SJSA1 (cell line): Measurements from ENCODE around the gene FCGR3B. TPM values are rescaled to one million over a fixed set of nuclear protein-coding genes. Genes with fewer than 3 reads are reported as not detected.
"Not testable (repeated sequence)": the region's sequence is repeated elsewhere in the genome, so short reads cannot be mapped to it uniquely, and the experiment has no call there.

ENCODE experiments used
- DNase-seq, 2 experiments: peaks; one replicate each; pipeline ENCODE4 v3.0.0-alpha.2; 2015 to 2020; ENCODE audit warnings: low spot score in 2 of 2, low read depth in 1 of 2
- H3K27ac ChIP-seq: fragments of 250-450 bp; sonication (Bioruptor Pico); 2 replicates; pipeline ENCODE4 v1.5.1; 2020; ENCODE audit warnings: mild to moderate bottlenecking, moderate library complexity
- H3K27me3 ChIP-seq: fragments of 250-450 bp; sonication (Bioruptor Pico); replicated peaks from 2 replicates; pipeline ENCODE4 v1.5.1; 2020; ENCODE audit warnings: mild to moderate bottlenecking, moderate library complexity
- H3K36me3 ChIP-seq: fragments of 250-450 bp; sonication (Bioruptor Pico); 2 replicates; pipeline ENCODE4 v1.5.1; 2020; ENCODE audit warnings: mild to moderate bottlenecking
- H3K4me1 ChIP-seq: fragments of 250-450 bp; sonication (Bioruptor Pico); replicated peaks from 2 replicates; pipeline ENCODE4 v1.6.1; 2021; ENCODE audit warnings: mild to moderate bottlenecking
- H3K4me3 ChIP-seq: fragments of 250-450 bp; sonication (Bioruptor Pico); 2 replicates; pipeline ENCODE4 v1.5.1; 2020; ENCODE audit warnings: mild to moderate bottlenecking
- H3K9me3 ChIP-seq: fragments of 250-450 bp; sonication (Bioruptor Pico); replicated peaks from 2 replicates; pipeline ENCODE4 v1.5.1; 2020; ENCODE audit warnings: mild to moderate bottlenecking
- total RNA-seq: library from RNA; depleted of rRNA; stranded (reverse); fragments of >200 nt; shearing (Covaris generic); gene quantifications from 2 replicates; pipeline ENCODE4 v1.2.3, GENCODE V29; 2014

The FCGR3B gene
- total RNA-seq, 1 experiment from 2014 or later, result not detected

DNA sequence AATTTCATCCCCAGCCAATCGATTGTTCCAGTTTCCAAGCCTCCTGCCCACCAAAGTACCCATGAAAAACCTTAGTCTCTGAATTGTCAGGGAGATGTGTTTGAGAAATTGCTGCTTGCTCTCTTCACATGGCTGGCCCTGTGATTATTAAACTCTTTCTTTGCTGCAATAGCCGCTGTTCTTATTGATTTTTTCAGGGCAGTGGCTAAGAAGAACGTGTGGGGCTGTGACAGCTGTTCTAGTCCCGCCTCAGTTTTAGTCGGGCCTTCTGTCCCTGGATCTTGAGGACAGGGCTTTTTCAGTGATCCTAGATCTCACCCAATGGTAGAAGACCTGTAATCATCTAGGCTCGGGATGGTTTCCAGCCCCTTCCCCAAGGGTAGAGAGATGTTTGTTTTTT lies 23.0 kb upstream of the FCGR3B start:
- H3K4me1 ChIP-seq, H3K9me3 ChIP-seq, DNase-seq, H3K4me3 ChIP-seq, H3K27me3 ChIP-seq, H3K27ac ChIP-seq, H3K36me3 ChIP-seq: not testable (repeated sequence)

GRCh38 chr1:161653541-161653940 lies 22.6 kb upstream of the FCGR3B start:
- not testable (repeated sequence) for H3K27me3 ChIP-seq, DNase-seq, H3K9me3 ChIP-seq, H3K4me1 ChIP-seq, H3K4me3 ChIP-seq, H3K27ac ChIP-seq, H3K36me3 ChIP-seq

DNA sequence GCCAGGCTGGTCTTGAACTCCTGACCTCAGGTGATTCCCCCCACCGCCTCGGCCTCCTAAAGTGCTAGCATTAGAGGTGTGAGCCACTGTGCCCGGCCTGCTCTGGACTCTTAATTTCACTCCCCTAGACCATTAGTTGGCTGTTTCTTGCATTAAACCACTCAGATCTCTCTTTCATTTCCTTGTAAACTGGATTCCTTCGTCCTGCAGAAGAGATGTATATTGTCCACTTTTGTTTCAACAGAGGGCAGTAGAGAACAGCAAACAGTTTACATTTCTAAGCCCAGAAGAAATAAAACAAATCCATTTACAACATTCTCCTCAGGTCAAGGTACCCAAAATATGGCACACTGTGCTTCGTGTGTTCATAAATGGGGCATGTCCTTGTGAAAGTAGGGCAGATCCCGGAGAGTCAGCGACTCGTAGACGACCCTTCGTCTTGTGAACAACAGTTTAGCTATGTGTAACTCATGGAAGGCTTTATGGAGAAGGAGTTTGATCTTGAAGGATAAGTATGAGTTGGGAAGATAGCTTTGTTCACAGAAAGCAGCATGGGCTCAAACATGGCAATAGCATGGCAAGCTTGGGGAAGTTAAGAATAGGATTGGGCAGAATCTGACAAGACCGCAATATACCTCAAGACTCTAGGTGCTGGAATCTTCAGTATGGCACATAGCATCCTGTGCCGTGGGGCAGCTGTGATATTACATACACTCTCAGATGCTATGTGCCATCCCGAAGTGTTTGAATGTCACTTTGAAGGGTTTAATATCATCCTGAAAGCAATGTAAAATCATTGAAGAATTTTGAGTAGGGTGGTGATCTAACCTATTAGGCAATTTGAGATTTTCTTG lies 16.8 kb upstream of the FCGR3B start:
- DNase-seq, result peak in 1 of 2 experiments; percentile 7
- H3K4me1 ChIP-seq, H3K36me3 ChIP-seq, H3K27ac ChIP-seq, H3K9me3 ChIP-seq, H3K27me3 ChIP-seq, H3K4me3 ChIP-seq: not testable (repeated sequence)

DNA sequence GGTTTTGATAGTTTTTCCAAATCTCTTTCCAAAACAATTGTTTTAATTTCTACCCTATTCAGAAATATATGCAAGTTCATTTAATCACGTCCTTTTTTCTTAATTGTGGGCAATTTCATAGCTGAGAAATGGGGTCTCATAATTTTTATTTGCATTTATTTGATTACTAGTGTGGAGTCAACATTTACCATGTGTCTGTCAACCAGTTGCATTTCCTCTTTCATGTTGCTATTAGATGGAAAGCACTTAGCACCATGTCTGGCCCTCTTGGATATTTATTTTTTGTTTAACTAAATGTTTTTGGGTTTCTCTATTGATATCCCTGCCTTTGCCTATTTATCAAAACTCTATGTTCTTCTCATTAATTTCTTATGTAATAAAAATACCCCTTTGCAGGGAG lies 13.9 kb upstream of the FCGR3B start:
- H3K9me3 ChIP-seq, H3K27me3 ChIP-seq, H3K27ac ChIP-seq, DNase-seq, H3K4me3 ChIP-seq, H3K4me1 ChIP-seq, H3K36me3 ChIP-seq: not testable (repeated sequence)

GRCh38 chr1:161643481-161644208 lies 12.7 kb upstream of the FCGR3B start:
- not testable (repeated sequence) for H3K27me3 ChIP-seq, DNase-seq, H3K27ac ChIP-seq

GRCh38 chr1:161642697-161643096 lies 11.7 kb upstream of the FCGR3B start:
- H3K4me3 ChIP-seq, H3K9me3 ChIP-seq, H3K27me3 ChIP-seq, DNase-seq, H3K36me3 ChIP-seq, H3K27ac ChIP-seq, H3K4me1 ChIP-seq: not testable (repeated sequence)

More at GRCh38 chr1:161643481-161644208, 12.7 kb upstream of the FCGR3B start:
- H3K9me3 ChIP-seq, H3K36me3 ChIP-seq, H3K4me3 ChIP-seq, H3K4me1 ChIP-seq: not testable (repeated sequence)

GRCh38 chr1:161639203-161639602 lies 8.2 kb upstream of the FCGR3B start:
- DNase-seq, H3K27ac ChIP-seq, H3K4me3 ChIP-seq, H3K9me3 ChIP-seq, H3K27me3 ChIP-seq, H3K4me1 ChIP-seq, H3K36me3 ChIP-seq: not testable (repeated sequence)

DNA sequence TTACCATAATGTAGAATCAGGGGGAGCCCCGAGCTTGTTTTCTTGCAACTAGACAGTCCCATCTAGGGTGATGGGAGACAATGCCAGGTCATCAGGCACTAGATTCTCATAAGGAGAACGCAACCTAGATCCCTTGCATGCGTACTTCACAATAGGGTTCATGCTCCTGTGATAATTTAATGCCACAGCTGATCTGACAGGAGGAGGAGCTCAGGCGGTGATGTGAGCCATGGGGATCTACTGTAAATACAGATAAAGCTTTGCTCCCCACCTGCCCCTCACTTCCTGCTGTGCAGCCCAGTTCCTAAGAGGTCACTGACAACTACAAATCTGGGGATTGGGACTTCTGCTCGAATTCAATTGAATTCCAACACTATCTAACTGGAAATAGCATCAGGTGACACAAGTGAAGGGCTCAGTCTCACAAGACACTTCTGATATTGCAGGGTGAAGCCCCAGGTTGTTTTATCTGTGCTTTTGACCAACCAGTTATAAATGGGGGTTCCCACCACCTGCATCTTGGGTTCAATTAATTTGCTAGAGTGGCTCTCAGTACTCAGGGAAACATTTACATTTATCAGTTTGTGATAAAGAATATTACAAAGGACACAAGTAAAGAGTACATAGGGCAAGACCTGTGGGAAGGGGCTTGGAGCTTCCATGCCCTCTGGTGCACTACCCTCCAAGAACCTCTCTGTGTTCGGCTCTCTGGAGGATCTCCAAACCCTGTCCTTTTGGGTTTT lies 7.4 kb upstream of the FCGR3B start:
- H3K9me3 ChIP-seq, H3K4me3 ChIP-seq, H3K27me3 ChIP-seq, H3K27ac ChIP-seq, H3K4me1 ChIP-seq, DNase-seq, H3K36me3 ChIP-seq: not testable (repeated sequence)

- H3K4me3 ChIP-seq, DNase-seq, H3K4me1 ChIP-seq, H3K9me3 ChIP-seq, H3K27me3 ChIP-seq, H3K27ac ChIP-seq, H3K36me3 ChIP-seq: not testable (repeated sequence)
Observed at GRCh38 chr1:161636976-161637375, 6.0 kb upstream of the FCGR3B start.

- not testable (repeated sequence) for H3K4me3 ChIP-seq, H3K27ac ChIP-seq, DNase-seq, H3K27me3 ChIP-seq, H3K9me3 ChIP-seq, H3K36me3 ChIP-seq, H3K4me1 ChIP-seq
Observed at GRCh38 chr1:161636189-161636782, 5.3 kb upstream of the FCGR3B start.

- H3K4me1 ChIP-seq, H3K27ac ChIP-seq, H3K36me3 ChIP-seq, DNase-seq, H3K9me3 ChIP-seq, H3K4me3 ChIP-seq, H3K27me3 ChIP-seq: not testable (repeated sequence)
Observed at GRCh38 chr1:161634993-161635392, 4.0 kb upstream of the FCGR3B start.

GRCh38 chr1:161630128-161630742 lies 741 bp downstream of the FCGR3B start:
- H3K9me3 ChIP-seq, H3K4me1 ChIP-seq, H3K4me3 ChIP-seq, H3K27ac ChIP-seq, H3K27me3 ChIP-seq, DNase-seq, H3K36me3 ChIP-seq: not testable (repeated sequence)

GRCh38 chr1:161626445-161627146 lies 4.4 kb downstream of the FCGR3B start:
- not testable (repeated sequence) for H3K27me3 ChIP-seq, H3K9me3 ChIP-seq, H3K4me3 ChIP-seq, H3K27ac ChIP-seq, H3K4me1 ChIP-seq, DNase-seq, H3K36me3 ChIP-seq
